ENCODE results near the gene HECTD2.
"Not testable (repeated sequence)": the region's sequence is repeated elsewhere in the genome, so short reads cannot be mapped to it uniquely, and the experiment has no call there.

Gene HECTD2

GRCh38 chr10:91558473-91558872 is 148.3 kb downstream of the HECTD2 start:
- Histone ChIP-seq H3K79me2 (no peaks in the 10 kb centered on the region), H3K4me3 (ENCODE audit: low read depth, low read length) (no peak overlapping the region), H3K4me2 (ENCODE audit: low read length) (no peak overlapping the region), H3K27ac (no peak overlapping the region), H3K9ac (no peak overlapping the region), H3K36me3 (ENCODE audit: control insufficient read depth, insufficient read depth, low read length) (no peaks in the 10 kb centered on the region), H3K27me3 (ENCODE audit: control insufficient read depth, insufficient read depth, low read length) (no peaks in the 10 kb centered on the region), H3K4me1 (no peaks in the 10 kb centered on the region), H3K9me3 (ENCODE audit: control insufficient read depth, low read length) (no peaks in the 10 kb centered on the region), H2AFZ (no peak overlapping the region)
- TF ChIP-seq, protein P1, sequence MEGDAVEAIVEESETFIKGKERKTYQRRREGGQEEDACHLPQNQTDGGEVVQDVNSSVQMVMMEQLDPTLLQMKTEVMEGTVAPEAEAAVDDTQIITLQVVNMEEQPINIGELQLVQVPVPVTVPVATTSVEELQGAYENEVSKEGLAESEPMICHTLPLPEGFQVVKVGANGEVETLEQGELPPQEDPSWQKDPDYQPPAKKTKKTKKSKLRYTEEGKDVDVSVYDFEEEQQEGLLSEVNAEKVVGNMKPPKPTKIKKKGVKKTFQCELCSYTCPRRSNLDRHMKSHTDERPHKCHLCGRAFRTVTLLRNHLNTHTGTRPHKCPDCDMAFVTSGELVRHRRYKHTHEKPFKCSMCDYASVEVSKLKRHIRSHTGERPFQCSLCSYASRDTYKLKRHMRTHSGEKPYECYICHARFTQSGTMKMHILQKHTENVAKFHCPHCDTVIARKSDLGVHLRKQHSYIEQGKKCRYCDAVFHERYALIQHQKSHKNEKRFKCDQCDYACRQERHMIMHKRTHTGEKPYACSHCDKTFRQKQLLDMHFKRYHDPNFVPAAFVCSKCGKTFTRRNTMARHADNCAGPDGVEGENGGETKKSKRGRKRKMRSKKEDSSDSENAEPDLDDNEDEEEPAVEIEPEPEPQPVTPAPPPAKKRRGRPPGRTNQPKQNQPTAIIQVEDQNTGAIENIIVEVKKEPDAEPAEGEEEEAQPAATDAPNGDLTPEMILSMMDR (IDR thresholded peaks at IDR 0.05): no peak

GRCh38 chr10:91559169-91559568 is 149.0 kb downstream of the HECTD2 start:
- Histone ChIP-seq H3K27me3 (ENCODE audit: control insufficient read depth, insufficient read depth, low read length) (no peaks in the 10 kb centered on the region), H3K4me2 (ENCODE audit: low read length) (no peak overlapping the region), H2AFZ (no peak overlapping the region), H3K79me2 (no peaks in the 10 kb centered on the region), H3K9me3 (ENCODE audit: control insufficient read depth, low read length) (no peaks in the 10 kb centered on the region), H3K36me3 (ENCODE audit: control insufficient read depth, insufficient read depth, low read length) (no peaks in the 10 kb centered on the region), H3K4me1 (no peaks in the 10 kb centered on the region), H3K27ac (no peak overlapping the region), H3K9ac (no peak overlapping the region), H3K4me3 (ENCODE audit: low read depth, low read length) (no peak overlapping the region)
- TF ChIP-seq, protein P1 (IDR thresholded peaks at IDR 0.05): no peak

DNA sequence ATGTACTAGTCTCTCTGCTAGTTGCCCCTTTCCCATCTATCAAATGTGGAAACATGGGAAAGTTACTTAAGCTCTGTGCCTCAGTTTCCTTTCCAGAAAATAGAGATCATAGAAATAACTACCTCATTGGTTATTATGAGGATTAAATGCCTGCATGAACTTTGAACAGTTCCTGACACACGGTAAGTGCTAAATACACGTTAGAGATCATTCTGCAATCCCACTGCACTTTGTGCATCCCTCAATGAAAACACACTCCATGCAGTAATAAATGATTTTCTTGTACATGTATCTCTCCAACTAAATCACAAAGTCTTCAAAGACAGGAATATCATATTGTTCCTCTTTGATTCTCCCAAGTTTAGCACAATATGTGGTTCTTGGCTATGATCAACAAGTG is 149.6 kb downstream of the HECTD2 start:
- TF ChIP-seq, protein P1 (IDR thresholded peaks at IDR 0.05): no peak
- Histone ChIP-seq H3K4me3 (ENCODE audit: low read depth, low read length) (no peak overlapping the region), H3K4me2 (ENCODE audit: low read length) (no peak overlapping the region), H3K36me3 (ENCODE audit: control insufficient read depth, insufficient read depth, low read length) (no peaks in the 10 kb centered on the region), H3K79me2 (no peaks in the 10 kb centered on the region), H3K27ac (no peak overlapping the region), H3K4me1 (no peaks in the 10 kb centered on the region), H2AFZ (no peak overlapping the region), H3K27me3 (ENCODE audit: control insufficient read depth, insufficient read depth, low read length) (no peaks in the 10 kb centered on the region), H3K9ac (no peak overlapping the region), H3K9me3 (ENCODE audit: control insufficient read depth, low read length) (no peaks in the 10 kb centered on the region)

DNA sequence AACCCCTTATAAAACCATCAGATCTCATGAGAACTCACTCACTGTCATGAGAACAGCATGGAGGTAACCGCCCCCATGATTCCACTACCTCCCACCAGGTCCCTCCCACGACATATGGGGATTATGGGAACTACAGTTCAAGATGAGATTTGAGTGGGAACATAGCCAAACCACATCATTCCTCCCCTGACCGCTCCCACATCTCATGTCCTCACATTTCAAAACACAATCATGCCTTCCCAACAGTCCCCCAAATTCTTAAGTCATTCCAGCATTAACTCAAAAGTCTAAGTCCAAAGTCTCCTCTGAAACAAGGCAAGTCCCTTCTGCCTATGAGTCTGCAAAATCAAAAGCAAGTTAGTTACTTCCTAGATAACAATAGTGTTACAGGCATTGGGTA is 150.7 kb downstream of the HECTD2 start:
- not testable (repeated sequence) for H3K27me3 ChIP-seq (ENCODE audit: control insufficient read depth, insufficient read depth, low read length); H3K4me3 ChIP-seq (ENCODE audit: low read depth, low read length); H3K27ac ChIP-seq; H3K36me3 ChIP-seq (ENCODE audit: control insufficient read depth, insufficient read depth, low read length); H3K79me2 ChIP-seq; H3K9ac ChIP-seq; H2AFZ ChIP-seq; H3K9me3 ChIP-seq (ENCODE audit: control insufficient read depth, low read length); H3K4me1 ChIP-seq; H3K4me2 ChIP-seq (ENCODE audit: low read length)

DNA sequence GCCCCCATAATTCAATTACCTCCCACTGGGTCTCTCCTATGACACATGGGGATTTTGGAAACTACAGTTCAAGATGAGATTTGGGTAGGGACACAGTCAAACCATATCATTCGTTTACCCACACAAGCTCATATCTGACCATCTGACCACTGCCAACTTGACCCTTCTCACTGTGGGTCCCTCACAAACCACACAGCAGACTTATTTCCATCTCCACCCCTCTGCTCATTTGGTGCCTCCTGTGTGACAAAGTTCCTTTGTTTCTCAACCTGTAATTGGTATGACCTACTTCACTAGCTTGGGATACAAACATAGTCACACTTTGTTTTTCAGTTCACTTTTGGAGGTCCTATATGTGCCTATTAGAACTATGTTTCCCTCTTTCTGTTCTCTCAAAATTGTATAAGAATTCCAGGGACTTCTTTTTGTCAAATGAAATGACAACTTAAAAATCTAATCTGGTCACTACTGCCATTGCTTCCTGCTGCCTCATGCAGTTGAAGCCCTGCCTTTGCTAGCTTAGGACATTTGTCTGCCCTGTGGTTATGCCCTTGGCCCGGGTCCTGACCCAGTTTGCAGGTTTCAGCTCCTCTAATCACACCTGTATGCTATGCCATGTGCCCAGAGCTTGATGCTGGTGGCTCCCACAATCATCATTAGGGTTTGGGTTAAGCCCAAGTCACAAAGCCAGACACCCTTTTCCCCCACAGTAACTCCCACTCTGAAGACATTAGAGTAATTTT is 152.9 kb downstream of the HECTD2 start:
- TF ChIP-seq, protein P1 (IDR thresholded peaks at IDR 0.05): no peak
- no peak overlapping the region for H3K27ac ChIP-seq
- H3K9me3 ChIP-seq (ENCODE audit: control insufficient read depth, low read length): no peaks in the 10 kb centered on the region

More for the DNA sequence above, 152.9 kb downstream of the HECTD2 start:
- Histone ChIP-seq H3K79me2 (no peaks in the 10 kb centered on the region), H2AFZ (no peak overlapping the region), H3K4me1 (no peaks in the 10 kb centered on the region), H3K36me3 (ENCODE audit: control insufficient read depth, insufficient read depth, low read length) (no peaks in the 10 kb centered on the region), H3K4me3 (ENCODE audit: low read depth, low read length) (no peak overlapping the region), H3K9ac (no peak overlapping the region), H3K27me3 (ENCODE audit: control insufficient read depth, insufficient read depth, low read length) (no peaks in the 10 kb centered on the region), H3K4me2 (ENCODE audit: low read length) (no peak overlapping the region)

Measured in parathyroid adenoma (tissue), 2 donors.